Putamen (tissue), 1 donor: ENCODE measurements around the gene KIF26A.

ENCODE experiments used
- DNase-seq: peaks from one replicate; pipeline ENCODE4 v3.0.0-alpha.2; 2016; ENCODE audit warnings: low spot score

The KIF26A gene

GRCh38 chr14:104132981-104133380, 5.4 kb upstream of the KIF26A start:
- DNase-seq = no peak

DNA sequence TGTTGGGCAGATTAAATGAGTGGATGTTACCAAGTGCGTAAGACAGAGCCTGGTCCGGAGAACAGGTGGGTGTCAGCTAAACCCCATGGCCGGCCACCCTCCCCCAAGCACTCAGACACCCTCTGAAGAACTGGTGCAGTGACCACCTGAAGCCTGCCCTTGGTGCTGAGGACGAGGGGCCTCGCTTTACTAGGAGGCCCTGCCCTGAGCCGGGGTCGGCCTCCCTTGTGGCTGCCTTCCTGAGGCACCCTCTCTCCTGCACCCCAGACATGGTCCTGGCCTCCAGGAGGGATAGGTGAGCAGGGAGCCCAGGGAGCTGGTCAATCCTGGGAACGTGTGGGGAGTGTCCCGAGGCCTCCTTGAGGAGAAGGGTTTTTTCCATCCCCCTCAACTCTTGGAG, 4.9 kb upstream of the KIF26A start:
- no peak for DNase-seq

- DNase-seq = no peak
Measured at GRCh38 chr14:104134061-104134965, 4.1 kb upstream of the KIF26A start.

GRCh38 chr14:104135121-104135903, 3.1 kb upstream of the KIF26A start:
- DNase-seq = no peak

DNA sequence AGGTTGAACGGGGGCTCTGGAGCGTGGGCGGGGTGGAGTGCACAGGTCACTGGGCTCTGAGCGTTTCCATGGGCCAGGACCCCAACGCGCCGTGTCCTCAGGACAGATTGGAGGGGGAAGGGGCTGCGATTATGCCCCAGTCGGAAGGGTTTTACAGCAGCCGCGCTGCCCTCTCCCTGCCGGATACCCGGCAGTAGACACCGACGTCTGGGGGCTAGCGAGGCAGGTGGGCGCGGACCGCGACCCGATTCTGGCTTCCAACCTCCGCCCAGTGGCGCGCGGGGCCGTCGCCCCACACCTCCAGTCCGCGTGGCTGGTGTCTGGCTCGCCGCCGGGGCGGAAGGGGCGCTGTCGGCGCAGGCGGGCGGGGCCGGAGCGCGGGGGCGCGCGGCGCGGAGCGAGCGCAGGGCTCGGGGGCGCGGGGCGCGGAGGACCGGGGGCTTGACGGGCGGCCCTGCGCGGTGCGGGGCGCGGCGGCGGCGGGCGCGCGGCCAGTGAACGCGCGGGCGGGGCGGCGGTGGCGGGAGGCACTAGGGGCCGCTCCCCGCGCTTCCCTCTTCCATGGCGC, 2.4 kb upstream of the KIF26A start:
- DNase-seq = no peak

- DNase-seq = no peak
Measured at GRCh38 chr14:104136472-104137296, 1.7 kb upstream of the KIF26A start.

GRCh38 chr14:104137297-104138097, 890 bp upstream of the KIF26A start:
- DNase-seq = peak; percentile 34

DNA sequence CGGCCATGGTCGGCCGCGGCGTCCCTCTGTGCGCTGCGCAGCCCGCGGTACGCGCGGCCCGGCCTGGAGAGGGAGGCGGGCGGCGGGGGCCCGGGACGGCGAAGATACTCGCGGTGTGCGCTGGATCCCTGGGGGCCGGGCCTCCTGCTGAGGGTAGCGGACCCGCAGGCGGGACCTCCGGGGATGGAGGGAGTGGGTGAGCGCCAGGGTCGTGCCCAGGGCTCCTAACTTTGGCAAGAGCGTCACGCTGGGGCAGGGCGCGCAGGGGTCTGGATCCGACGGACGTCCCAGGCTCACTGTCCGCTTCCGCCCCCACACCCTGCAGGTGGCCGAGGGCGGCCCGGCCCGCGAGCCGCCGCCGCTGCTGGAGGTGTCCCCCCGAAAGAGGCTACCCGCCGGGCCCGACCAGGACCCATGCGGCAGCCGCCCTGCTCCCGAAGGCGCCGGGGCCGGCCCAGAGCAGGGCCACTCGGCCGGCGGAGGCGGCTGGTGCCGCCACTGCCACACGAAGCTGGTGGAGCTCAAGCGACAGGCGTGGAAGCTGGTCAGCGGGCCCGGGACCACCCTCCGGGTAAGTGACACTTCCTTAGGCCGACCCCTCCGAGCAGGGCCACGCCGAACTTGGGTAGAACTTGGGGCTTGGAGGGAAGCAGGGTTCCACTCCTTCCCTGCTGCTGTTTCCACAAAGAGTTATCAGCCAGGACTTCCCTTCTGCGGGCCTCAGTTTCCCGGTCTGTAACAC, 502 bp downstream of the KIF26A start:
- DNase-seq = no peak

DNA sequence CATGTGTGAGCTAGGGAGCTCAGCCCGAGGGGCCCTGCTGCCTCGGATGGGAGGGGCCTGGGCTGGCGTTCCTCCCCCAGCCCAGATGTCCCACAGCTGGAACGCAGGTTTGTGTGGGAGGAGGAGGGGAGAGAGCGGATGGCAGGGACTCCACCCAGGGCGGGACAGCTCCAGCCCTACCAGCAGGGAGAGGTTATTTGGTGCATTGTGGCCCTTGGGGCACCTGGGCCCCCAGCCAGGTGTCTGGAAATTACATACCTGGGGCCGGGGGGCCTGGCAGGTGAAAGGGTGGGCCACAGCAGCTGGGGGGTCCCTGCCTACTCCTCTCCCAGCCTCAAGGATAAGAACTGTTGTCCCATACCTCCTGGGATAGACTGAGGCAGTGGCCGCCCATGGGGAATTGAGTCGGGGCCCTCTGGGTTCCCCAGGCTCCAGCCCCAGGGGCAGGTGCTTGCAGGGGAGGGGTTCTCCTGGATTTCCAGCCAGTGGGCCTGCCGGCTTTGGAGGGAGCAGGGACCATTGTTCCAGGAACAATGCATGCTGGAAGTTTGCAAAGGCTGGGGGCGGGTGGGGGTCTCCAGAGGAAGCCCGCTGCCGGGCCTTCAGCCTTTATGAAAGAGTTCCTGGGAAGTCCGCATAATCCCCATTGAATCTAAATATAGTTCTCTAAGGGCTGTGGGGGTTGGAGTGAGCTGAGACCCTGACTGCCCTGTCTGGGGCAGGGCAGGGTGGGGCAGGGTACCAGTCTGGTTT, 1.2 kb downstream of the KIF26A start:
- no peak for DNase-seq

- DNase-seq = no peak
Measured at GRCh38 chr14:104140213-104140462, 1.8 kb downstream of the KIF26A start.

DNA sequence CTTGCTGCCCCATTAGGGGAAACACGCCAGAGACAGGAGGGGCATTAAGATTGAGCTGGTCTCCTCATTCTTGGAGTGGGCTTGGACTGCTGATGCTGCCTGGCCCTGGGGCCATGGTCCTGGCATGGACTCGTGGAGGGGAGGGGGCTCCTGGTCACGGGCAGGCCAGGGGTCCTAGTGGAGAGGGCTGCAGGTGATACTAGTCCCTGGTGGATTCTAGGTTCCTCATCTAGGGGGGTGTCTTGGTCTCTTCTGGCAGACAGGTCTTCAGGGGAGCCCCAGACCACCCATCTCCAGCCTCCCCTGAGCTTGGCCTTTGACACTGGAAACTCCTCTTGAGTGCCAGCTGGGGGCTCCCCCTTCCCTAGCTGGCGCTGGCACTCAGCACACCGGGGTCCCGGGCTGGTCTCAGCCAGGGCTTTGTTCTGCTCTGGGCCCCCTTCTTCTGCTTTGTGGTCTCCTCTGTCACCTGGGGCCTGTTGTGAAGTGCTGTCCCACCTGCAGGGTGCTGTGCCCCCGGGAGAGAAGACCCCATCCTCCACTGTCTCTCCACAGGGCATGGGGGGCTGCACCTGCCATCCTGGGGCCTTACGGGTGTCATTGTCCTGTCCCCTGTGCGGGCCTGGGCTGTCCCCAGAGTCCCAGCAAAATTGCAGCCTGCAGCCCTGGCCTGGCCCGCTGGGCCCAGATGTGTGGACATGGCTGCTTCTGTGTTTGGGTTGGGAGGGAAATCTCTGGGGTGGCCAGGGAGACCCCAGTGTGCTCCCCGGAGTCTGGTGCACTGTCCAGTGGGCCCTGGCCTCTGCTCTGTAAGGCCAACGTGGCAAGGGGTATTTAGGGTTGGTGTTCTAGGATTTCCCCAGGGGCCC, 2.3 kb downstream of the KIF26A start:
- no peak for DNase-seq

- DNase-seq = no peak
Measured at GRCh38 chr14:104141621-104142091, 3.3 kb downstream of the KIF26A start.

DNA sequence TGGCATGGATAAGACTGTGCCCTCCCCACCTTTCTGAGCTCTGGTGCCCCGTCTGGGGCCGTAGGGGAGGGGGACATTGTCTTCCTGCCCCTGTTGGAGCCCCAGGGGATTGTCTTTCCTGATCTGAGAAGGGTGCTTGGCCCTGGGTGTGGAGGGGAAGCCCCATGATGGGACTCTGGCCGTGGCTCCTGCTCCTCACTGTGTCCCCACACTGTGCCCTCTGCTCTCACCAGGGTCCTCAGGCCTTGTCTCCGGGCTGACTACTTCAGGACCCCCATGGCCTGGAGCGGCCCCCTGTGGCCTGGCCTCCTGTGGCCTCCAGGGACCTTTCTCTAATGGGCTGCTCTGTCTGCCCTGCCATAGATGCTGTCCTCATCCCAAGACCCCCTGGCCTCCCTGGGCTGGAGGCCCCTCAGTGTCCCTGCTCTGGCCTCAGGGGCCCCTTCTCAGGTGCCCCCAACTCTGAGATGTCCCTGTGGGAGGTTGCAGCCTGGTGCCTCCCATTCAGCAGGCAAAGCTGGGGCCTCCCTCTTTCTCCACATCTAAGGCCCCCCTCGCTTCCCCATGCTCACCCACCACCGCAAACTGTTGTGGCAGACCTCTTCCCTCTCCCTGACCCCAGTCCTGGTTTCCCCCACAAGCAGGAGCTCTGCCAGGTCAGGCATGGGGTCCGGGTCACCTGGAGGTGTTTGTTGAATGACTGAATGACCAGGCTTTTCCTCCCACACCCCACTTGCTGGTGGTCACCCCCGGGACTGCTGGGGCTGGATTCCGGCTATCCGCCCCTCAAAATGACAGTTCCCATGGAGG, 4.0 kb downstream of the KIF26A start:
- DNase-seq = no peak

GRCh38 chr14:104142946-104143470, 4.6 kb downstream of the KIF26A start:
- no peak for DNase-seq

GRCh38 chr14:104143521-104144452, 5.4 kb downstream of the KIF26A start:
- no peak for DNase-seq

GRCh38 chr14:104144453-104144790, 6.0 kb downstream of the KIF26A start:
- DNase-seq = no peak
